HTR-8/SVneo (cell line): ENCODE results near the gene ENTPD6.
"Not testable (repeated sequence)": the region's sequence is repeated elsewhere in the genome, so short reads cannot be mapped to it uniquely, and the experiment has no call there.

Source experiments
- DNase-seq: peaks from one replicate; pipeline ENCODE4 v3.0.0; 2011; ENCODE audit warnings: low spot score, mixed read lengths; ENCODE audit not compliant: insufficient read length
- FAIRE-seq: peaks from 2 replicates; lab custom pipeline; 2011; peaks lifted over from hg19 to GRCh38; lab: Jason Lieb, UNC

Gene ENTPD6

GRCh38 chr20:25195014-25195961, at the start of gene ENTPD6:
ENTPD6 (plus strand) TSS chr20:25195712; CDS start chr20:25206537, 10,825 bp downstream.
- DNase-seq (peak; percentile 95), FAIRE-seq (no peak)

- DNase-seq: no peak
- FAIRE-seq: no peak
These were observed 48.5 kb upstream of the ENTPD6 start for GRCh38 chr20:25146976-25147375.

GRCh38 chr20:25147716-25148115, 47.8 kb upstream of the ENTPD6 start:
- DNase-seq: no peak
- FAIRE-seq: no peak

- FAIRE-seq: no peak
These were observed 47.1 kb upstream of the ENTPD6 start for GRCh38 chr20:25148181-25148981.

GRCh38 chr20:25148982-25149846, 46.3 kb upstream of the ENTPD6 start:
- DNase-seq (no peak), FAIRE-seq (no peak)

More at GRCh38 chr20:25148181-25148981, 47.1 kb upstream of the ENTPD6 start:
- no peak for DNase-seq

- no peak for DNase-seq
- no peak for FAIRE-seq
These were observed 45.5 kb upstream of the ENTPD6 start for GRCh38 chr20:25150016-25150415.

GRCh38 chr20:25158043-25158442, 37.5 kb upstream of the ENTPD6 start:
- DNase-seq (no peak), FAIRE-seq (no peak)

- no peak for DNase-seq
- no peak for FAIRE-seq
These were observed 35.0 kb upstream of the ENTPD6 start for GRCh38 chr20:25160467-25160866.

- FAIRE-seq (no peak), DNase-seq (no peak)
These were observed 34.6 kb upstream of the ENTPD6 start for GRCh38 chr20:25160897-25161296.

- FAIRE-seq: no peak
- DNase-seq: no peak
These were observed 30.4 kb upstream of the ENTPD6 start for GRCh38 chr20:25165128-25165527.

- FAIRE-seq, DNase-seq: not testable (repeated sequence)
These were observed 29.3 kb upstream of the ENTPD6 start for GRCh38 chr20:25166105-25166782.

- no peak for DNase-seq
- no peak for FAIRE-seq
These were observed 22.2 kb upstream of the ENTPD6 start for GRCh38 chr20:25173321-25173720.

GRCh38 chr20:25173886-25174308, 21.6 kb upstream of the ENTPD6 start:
- FAIRE-seq (no peak), DNase-seq (no peak)

- FAIRE-seq (no peak), DNase-seq (no peak)
These were observed 19.3 kb upstream of the ENTPD6 start for GRCh38 chr20:25176184-25176583.

- FAIRE-seq (peak; percentile 60), DNase-seq (no peak)
These were observed 17.6 kb upstream of the ENTPD6 start for GRCh38 chr20:25177890-25178321.

GRCh38 chr20:25178563-25179438, 16.7 kb upstream of the ENTPD6 start:
- peak; percentile 73 for DNase-seq

GRCh38 chr20:25179439-25180089, 15.9 kb upstream of the ENTPD6 start:
- no peak for FAIRE-seq

More at GRCh38 chr20:25178563-25179438, 16.7 kb upstream of the ENTPD6 start:
- FAIRE-seq: peak; percentile 51

GRCh38 chr20:25184391-25184790, 11.1 kb upstream of the ENTPD6 start:
- not testable (repeated sequence) for DNase-seq, FAIRE-seq

More at GRCh38 chr20:25179439-25180089, 15.9 kb upstream of the ENTPD6 start:
- no peak for DNase-seq
